ENCODE data around the gene CELSR3.

DNA sequence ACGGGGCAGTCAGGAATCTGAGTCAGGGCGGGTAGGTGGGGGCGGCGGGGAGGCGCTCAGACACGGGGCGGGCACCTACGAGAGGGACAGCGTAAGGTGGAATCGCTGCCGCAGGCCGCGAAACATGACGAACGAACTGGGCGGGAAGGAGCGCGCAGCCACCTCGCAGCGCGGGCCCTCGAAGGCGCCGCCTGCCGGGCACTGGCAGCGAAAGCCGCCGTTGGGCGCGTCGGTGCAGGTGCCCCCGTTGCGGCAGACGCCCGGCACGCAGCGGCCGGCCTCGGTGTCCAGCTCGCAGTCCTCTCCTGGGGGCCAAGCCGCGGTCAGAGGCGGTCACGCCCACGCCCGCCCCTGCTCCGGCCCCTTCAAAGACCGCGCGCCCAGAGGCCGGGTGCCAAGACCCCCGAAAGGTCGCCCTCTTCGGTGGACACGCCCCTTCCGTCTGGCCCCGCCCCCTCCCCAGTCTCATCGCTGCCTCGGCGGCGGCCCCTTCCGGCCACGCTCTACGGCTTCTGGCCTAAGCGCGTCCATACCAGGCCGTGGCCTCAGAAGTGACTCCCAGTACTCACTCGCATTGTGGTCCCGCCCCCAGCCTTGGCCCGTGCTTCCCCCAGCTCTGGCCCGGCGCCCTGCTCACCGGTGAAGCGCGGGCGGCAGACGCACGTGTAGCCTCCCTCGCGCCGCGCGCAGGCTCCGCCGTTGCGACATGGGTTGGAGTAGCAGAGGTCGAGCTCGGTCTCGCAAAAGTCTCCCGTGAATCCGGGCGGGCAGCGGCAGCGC lies 6.4 kb downstream of the CELSR3 start:
- TF ChIP-seq, protein P1, sequence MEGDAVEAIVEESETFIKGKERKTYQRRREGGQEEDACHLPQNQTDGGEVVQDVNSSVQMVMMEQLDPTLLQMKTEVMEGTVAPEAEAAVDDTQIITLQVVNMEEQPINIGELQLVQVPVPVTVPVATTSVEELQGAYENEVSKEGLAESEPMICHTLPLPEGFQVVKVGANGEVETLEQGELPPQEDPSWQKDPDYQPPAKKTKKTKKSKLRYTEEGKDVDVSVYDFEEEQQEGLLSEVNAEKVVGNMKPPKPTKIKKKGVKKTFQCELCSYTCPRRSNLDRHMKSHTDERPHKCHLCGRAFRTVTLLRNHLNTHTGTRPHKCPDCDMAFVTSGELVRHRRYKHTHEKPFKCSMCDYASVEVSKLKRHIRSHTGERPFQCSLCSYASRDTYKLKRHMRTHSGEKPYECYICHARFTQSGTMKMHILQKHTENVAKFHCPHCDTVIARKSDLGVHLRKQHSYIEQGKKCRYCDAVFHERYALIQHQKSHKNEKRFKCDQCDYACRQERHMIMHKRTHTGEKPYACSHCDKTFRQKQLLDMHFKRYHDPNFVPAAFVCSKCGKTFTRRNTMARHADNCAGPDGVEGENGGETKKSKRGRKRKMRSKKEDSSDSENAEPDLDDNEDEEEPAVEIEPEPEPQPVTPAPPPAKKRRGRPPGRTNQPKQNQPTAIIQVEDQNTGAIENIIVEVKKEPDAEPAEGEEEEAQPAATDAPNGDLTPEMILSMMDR (IDR thresholded peaks at IDR 0.05; ENCODE audit: low read depth, low read length, missing input control), result peak; percentile 43
- no peak for TF ChIP-seq JUND (IDR thresholded peaks at IDR 0.05)
- TF ChIP-seq EGR1 (IDR thresholded peaks at IDR 0.05; ENCODE audit: low read depth in 2 of 2), result no peak
- TF ChIP-seq MAX (IDR thresholded peaks at IDR 0.05), result no peak
- TF ChIP-seq RAD21 (IDR thresholded peaks at IDR 0.05), result peak in 1 of 2 donors; percentile 17
- no peak for TF ChIP-seq HNF4G (IDR thresholded peaks at IDR 0.05)
- no peak for TF ChIP-seq YY1 (IDR thresholded peaks at IDR 0.05)
- TF ChIP-seq REST (IDR thresholded peaks at IDR 0.05), result peak; percentile 67
- TF ChIP-seq HNF4A (conservative IDR thresholded peaks at IDR 0.05), result no peak
- TF ChIP-seq NR2F2 (IDR thresholded peaks at IDR 0.05), result peak; percentile 19
- no peak for TF ChIP-seq FOXA1 (IDR thresholded peaks at IDR 0.05)
- TF ChIP-seq, protein P2, sequence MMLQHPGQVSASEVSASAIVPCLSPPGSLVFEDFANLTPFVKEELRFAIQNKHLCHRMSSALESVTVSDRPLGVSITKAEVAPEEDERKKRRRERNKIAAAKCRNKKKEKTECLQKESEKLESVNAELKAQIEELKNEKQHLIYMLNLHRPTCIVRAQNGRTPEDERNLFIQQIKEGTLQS (IDR thresholded peaks at IDR 0.05), result no peak
- no peak for TF ChIP-seq TAF1 (conservative IDR thresholded peaks at IDR 0.05)
- peak in 1 of 2 donors; percentile 69 for TF ChIP-seq GABPA (IDR thresholded peaks at IDR 0.05 in 1 of 2, conservative IDR thresholded peaks at IDR 0.05 in 1 of 2)
